Measurements from ENCODE around the gene SQSTM1. TPM values are rescaled to one million over a fixed set of nuclear protein-coding genes. Genes with fewer than 3 reads are reported as not detected.
"Not testable (repeated sequence)": the region's sequence is repeated elsewhere in the genome, so short reads cannot be mapped to it uniquely, and the experiment has no call there.

The SQSTM1 gene
- total RNA-seq, 1 donor from 2014 or later, result 632 TPM

DNA sequence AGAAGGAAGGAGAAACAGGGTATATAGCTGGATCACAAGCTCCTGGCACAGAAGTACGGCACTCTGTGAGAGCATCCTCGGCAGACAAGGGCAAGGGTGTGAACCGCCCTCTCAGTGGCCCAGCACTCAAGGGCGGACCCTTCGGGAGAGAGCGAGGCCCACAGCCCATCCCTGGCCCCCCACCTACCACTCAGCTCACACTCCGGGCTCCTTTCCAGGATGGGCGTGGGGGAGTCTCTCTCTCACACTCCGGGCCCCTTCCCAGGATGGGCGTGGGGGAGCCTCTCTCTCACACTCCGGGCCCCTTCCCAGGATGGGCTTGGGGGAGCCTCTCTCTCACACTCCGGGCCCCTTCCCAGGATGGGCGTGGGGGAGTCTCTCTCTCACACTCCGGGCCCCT, 50.8 kb downstream of the SQSTM1 start:
- DNase-seq (ENCODE audit: extremely low read depth, low read depth, low spot score), result not testable (repeated sequence)

DNA sequence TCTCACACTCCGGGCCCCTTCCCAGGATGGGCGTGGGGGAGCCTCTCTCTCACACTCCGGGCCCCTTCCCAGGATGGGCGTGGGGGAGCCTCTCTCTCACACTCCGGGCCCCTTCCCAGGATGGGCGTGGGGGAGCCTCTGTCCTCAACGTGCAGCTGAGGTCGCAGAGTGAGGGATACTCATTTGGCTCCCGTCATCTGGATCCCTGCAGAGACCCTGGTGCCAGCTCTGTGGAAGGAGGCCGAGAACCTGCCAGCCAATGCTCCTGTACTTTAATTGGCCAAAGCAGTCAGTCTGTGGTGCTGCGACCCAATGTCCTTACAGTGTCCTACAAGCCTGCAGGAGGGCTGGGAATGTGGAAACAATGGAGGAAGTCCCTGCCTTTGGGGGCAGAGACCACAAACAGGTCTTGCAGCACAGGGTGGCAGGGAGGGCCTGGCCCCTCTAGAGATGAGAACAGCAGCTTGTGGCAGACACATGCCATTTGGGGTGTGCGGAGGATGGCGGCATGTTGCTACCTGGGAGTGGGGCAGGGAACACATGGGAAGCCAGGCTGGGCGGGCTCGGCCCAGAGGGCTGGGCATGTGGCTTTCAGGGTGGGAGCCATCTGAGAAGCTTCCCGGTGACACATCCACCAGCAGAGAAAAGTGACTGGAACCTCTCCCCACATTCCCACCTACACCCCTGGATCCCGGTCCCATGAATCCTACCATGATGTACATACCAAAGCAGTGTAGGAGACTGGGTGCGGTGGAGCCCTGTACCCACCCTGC, 51.5 kb downstream of the SQSTM1 start:
- no peak for DNase-seq (ENCODE audit: extremely low read depth, low read depth, low spot score)

DNA sequence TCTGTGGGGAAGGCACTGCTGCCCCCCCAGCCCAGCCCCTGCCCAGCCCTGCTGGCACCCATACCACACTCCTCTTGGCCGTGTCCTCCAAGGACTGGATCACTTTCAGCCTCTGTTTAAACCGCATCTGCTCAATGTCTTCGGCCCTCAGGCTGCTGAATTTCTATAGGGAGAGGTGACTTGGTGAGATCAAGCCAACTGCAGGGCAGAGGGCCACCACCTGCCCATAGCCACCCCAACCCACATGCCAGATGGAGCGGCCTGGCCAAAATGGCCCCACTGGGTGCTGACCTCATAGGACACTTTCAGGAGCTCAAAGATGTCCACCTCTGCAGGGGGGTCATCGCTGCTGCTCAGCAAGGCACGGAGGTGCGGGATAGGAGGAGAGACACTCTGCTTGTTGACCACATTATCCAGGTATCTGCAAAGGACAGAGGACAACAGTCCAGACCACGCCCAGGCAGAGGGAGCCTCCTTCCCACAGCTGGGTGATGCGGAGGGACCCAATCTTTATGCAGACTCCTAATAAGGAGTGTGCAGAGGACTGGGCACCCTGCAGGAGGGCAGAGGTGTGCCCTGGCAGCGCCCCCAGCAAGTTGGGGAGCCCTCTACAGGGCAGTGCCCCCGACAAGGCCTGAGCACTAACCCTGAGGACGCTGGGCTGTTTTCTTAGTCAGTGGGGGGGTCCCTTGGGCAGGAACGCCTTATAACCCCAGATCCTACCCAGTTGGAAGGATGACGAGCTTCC, 52.3 kb downstream of the SQSTM1 start:
- DNase-seq (ENCODE audit: extremely low read depth, low read depth, low spot score), result no peak

GRCh38 chr5:179873588-179874110, 52.9 kb downstream of the SQSTM1 start:
- DNase-seq (ENCODE audit: extremely low read depth, low read depth, low spot score), result no peak

DNA sequence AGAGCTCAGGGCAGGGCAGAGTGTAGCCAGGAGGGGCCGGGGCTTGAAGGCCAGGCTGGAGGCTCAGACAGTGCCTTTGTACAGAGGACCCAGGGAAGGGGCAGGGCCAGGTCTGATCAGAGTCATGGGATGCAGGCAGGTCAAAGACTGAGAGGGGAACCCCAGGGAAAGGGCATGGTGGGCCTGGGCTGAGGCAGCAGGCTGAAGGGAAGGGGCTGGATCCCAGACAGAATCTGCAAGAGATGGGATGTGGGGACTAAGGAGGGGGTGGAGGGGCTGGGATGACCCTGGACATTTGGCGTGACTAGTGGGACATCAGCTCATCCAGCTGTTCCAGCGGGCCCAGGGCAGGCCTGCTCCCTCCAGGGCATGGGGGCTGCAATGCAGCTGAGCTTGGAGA, 53.4 kb downstream of the SQSTM1 start:
- no peak for DNase-seq (ENCODE audit: extremely low read depth, low read depth, low spot score)

DNA sequence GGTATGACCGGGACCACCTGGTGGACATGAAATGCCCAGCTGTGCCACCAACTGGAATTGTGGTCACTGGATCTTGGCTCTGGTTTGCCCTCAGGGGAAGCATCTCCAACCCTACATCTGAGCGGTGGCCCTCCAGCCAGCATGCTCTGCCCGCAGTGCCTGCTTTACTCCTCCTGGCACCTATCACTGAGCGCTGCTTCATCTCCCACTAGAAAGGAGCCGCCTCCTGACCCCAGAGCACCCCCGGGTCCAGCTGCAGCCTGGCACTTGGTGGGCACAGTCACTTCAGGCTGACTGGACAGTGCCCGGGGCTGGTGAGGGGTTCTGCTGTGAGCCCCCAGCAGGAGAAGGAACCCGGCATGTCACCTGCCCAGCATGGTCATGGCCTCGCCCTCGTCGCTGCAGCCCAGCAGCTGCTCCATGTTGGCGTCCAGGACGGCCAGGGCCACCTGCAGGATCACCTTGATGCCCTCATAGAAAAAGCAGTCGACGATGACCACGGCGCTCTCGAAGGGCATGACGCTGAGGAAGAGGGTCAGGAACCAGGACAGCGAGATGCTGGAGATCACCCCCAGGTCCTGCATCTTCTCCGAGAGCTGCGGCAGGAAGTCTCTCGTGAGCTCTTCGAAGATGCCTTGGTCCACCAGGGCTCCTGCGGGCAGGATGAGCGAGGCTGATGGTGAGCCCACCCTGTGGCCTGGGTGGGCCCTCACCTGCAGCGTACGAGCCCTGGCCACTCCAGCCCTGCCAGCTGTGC, 54.0 kb downstream of the SQSTM1 start:
- no peak for DNase-seq (ENCODE audit: extremely low read depth, low read depth, low spot score)

GRCh38 chr5:179875741-179876609, 55.3 kb downstream of the SQSTM1 start:
- DNase-seq (ENCODE audit: extremely low read depth, low read depth, low spot score), result no peak

DNA sequence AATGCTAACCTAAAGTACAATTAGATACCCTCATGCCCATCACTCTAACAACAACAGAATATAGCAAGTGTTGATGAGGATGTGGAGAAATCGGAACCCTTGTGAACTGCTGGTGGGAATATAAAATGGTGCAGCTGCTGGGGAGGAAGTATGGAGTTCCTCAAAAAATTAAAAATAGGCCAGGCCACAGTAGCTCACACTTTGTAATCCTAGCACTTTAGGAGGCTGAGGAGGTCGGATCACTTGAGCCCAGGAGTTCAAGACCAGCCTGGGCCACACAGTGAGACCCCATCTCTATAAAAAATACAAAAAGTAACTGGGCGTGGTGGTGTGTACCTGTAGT, 55.9 kb downstream of the SQSTM1 start:
- no peak for DNase-seq (ENCODE audit: extremely low read depth, low read depth, low spot score)

GRCh38 chr5:179878222-179879002, 57.7 kb downstream of the SQSTM1 start:
- DNase-seq (ENCODE audit: extremely low read depth, low read depth, low spot score), result no peak

DNA sequence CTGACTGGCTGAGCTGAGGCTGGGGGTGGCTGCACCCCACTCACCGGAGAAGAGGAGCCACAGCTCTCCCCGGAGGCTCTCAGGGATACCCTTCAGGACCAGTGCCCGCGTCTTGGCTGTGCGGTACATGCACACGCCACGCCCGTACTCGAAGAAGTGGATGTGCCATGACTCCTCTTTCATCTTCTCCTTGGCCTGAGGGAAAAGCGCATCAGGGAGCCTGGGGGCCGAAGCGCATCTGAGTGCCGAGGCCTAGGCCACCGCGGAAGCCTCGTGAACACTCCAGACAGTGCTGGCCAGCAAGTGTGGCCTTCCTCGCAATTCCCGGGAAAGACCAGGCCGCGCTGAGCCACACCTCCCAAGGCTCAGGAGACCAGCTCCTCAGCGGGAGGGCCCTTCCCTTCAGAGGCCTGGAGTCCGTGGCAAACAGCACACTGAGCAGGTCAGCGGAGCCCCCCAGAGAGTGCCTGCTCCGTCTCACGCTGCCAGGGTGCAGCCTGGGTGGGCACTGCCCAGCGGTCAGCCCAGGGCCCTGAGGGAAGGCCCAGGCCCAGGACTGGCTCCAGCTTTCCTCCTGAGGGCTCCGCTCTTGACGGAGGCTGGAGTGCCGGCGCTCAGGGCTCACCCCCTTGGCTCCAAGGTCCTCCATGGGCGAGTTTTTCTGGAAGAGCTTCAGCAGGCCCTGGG, 58.4 kb downstream of the SQSTM1 start:
- no peak for DNase-seq (ENCODE audit: extremely low read depth, low read depth, low spot score)

- DNase-seq (ENCODE audit: extremely low read depth, low read depth, low spot score), result no peak
These were observed 58.9 kb downstream of the SQSTM1 start for GRCh38 chr5:179879690-179880010.

DNA sequence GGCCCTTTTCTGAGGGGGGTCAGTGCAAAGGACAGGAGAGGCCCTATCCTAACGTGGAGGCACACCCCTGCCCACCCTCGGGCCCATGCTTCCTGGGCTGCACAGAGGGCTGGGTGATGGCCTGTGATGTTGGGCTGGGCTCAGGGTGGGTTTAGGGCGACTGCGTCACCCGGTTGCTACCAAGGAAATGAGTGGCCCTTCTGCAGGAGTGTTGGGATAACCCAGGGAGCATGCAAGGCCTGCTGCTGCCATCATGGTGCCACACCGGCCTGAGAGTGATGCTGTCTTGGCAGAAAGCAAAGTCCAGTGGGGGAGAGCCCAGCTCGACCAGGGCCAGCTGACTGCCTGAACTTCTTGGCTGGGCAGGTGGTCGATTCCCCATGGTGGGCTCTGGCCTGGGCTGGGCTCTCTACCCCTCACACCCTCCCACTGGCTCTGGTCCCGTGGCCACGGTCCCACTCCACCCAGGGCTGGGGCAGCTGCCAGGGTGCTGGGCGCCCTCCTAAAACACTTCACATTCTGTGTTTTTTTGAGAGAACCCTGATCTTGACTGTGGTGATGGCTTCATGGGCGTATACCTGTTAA, 59.5 kb downstream of the SQSTM1 start:
- DNase-seq (ENCODE audit: extremely low read depth, low read depth, low spot score), result no peak

- no peak for DNase-seq (ENCODE audit: extremely low read depth, low read depth, low spot score)
These were observed 60.3 kb downstream of the SQSTM1 start for GRCh38 chr5:179880848-179881590.

- DNase-seq (ENCODE audit: extremely low read depth, low read depth, low spot score), result no peak
These were observed 61.6 kb downstream of the SQSTM1 start for GRCh38 chr5:179882338-179882737.

GRCh38 chr5:179883163-179883562, 62.5 kb downstream of the SQSTM1 start:
- DNase-seq (ENCODE audit: extremely low read depth, low read depth, low spot score), result no peak

- no peak for DNase-seq (ENCODE audit: extremely low read depth, low read depth, low spot score)
These were observed 64.9 kb downstream of the SQSTM1 start for GRCh38 chr5:179885491-179886090.

- DNase-seq (ENCODE audit: extremely low read depth, low read depth, low spot score), result no peak
These were observed 65.6 kb downstream of the SQSTM1 start for GRCh38 chr5:179886190-179886911.

Measured in glomerular endothelial cell (primary cell).